Lung (tissue), 12 donors: ENCODE measurements around the gene CRYGN. TPM values are rescaled to one million over a fixed set of nuclear protein-coding genes. Genes with fewer than 3 reads are reported as not detected.

Experiments
- ATAC-seq: fragments of 200-7000 bp; cut with Tn5 transposase; one replicate; pipeline ENCODE4 v1.9.1; 2020; ENCODE audit warnings: moderate number of reproducible peaks; ENCODE audit not compliant: insufficient read depth, low FRiP score
- DNase-seq, 3 donors: peaks; one replicate each; pipeline ENCODE4 v3.0.0-alpha.2; 2013 to 2017
- H3K27ac ChIP-seq, 2 donors: one replicate each; pipeline ENCODE4 v1.5.1; 2013; ENCODE audit warnings: mild to moderate bottlenecking in 2 of 2, moderate library complexity in 2 of 2, control low read depth in 1 of 2, inconsistent platforms in 1 of 2, low read depth in 1 of 2, low read length in 1 of 2
- H3K27me3 ChIP-seq, 3 donors: one replicate each; pipeline ENCODE4 v1.5.1; 2013; ENCODE audit warnings: low read length in 2 of 3; ENCODE audit not compliant: control insufficient read depth in 3 of 3, insufficient read depth in 3 of 3
- H3K36me3 ChIP-seq, 4 donors: one replicate each; pipeline ENCODE4 v1.5.1; 2013; ENCODE audit warnings: low read length in 4 of 4, mild to moderate bottlenecking in 1 of 4, moderate library complexity in 1 of 4; ENCODE audit not compliant: control insufficient read depth in 4 of 4, insufficient read depth in 4 of 4
- H3K4me1 ChIP-seq, 5 donors: one replicate each; pipeline ENCODE4 v1.5.1; 2013; ENCODE audit warnings: low read length in 5 of 5, mild to moderate bottlenecking in 2 of 5, moderate library complexity in 1 of 5; ENCODE audit not compliant: control insufficient read depth in 5 of 5, insufficient read depth in 5 of 5
- H3K4me3 ChIP-seq: one replicate; pipeline ENCODE4 v1.5.1; 2013; ENCODE audit warnings: mild to moderate bottlenecking, control low read depth, moderate library complexity
- H3K9ac ChIP-seq, 2 donors: one replicate each; pipeline ENCODE4 v1.5.1; 2013; ENCODE audit warnings: low read length in 2 of 2, control low read depth in 1 of 2; ENCODE audit not compliant: insufficient read depth in 1 of 2
- H3K9me3 ChIP-seq, 4 donors: one replicate each; pipeline ENCODE4 v1.5.1; 2013; ENCODE audit warnings: low read length in 3 of 4, mild to moderate bottlenecking in 1 of 4, moderate library complexity in 1 of 4; ENCODE audit not compliant: control insufficient read depth in 4 of 4, insufficient read depth in 3 of 4
- CTCF ChIP-seq: IDR thresholded peaks from 2 replicates; pipeline ENCODE4 v1.5.1; 2012; ENCODE audit warnings: mild to moderate bottlenecking; ENCODE audit errors: control extremely low read depth, extremely low read depth
- WGBS, 2 donors: extraction: QIAGEN DNeasy Blood & Tissue Kit; methylation state at CpG; one replicate each; pipeline ENCODE4 v1.1.7; 2013; 5-methylcytosine and 5-hydroxymethylcytosine counted together
- polyA plus RNA-seq, 2 donors: library from polyadenylated mRNA; stranded (reverse); fragments of 200-250 nt; gene quantifications; one replicate each; pipeline ENCODE4 v1.2.1, GENCODE V29; 2013
- total RNA-seq, 2 donors: library from RNA; depleted of rRNA in 1 of 2; stranded (reverse); fragments of >200 nt in 1 of 2; gene quantifications; one replicate each; pipeline ENCODE4 v1.2.1, GENCODE V29; 2014 to 2021
- donor health status: control.
- donor health status: control.
- donor health status: Bipolar disorder and iron deficiency.
- donor health status: healthy.
- donor health status: DM: yes; HTN: yes; CAD: no.

CRYGN gene
- total and polyA plus RNA-seq, 4 donors: 0.07 to 0.34 (median 0.28) TPM; not detected in 1

DNA sequence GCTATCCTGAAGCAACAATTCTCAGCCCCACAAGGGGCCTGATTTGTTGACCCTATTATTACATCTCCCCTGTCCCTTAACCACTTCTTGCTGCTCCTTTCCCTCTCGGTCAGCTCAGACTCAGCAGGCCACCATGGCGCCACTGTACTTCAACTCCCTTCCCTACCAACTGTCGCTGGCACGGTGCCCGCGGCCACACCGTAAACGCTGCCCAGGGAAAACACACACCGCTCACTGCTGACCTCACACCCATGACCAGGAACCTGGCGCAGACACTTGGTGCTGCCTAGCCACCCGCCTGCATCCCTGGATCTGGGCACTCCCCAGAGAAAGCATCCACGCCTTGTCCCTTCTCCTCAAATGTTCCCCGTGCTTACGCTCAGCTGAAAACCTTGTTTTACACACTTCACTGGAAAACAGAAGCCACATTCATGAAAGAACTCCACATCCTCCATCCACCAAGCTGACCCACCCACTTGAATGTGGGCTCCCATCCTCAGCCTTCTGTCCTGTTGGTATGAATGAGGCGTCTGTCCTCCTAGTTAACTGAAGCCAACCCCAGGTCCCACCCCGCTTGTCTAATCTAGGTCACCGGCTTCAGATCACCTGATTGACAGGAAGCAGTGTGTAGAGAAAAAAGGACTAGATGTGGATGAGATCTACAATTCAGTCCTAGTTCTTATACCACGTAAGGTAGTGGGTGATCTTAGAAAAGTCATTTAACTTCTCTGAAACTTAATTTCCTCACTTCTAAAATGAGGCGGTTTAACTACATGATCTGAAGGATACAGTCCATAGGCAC lies 28.5 kb upstream of the CRYGN start:
- Histone ChIP-seq H3K4me1 (peaks cover 0 to 9% (median 0%) of the 10 kb centered on the region in 5 donors), H3K36me3 (peaks cover 15 to 42% (median 31%) of the 10 kb centered on the region in 4 donors), H3K9ac (no peak overlapping the region), H3K27ac (no peak overlapping the region), H3K27me3 (no peaks in the 10 kb centered on the region), H3K4me3 (no peak overlapping the region), H3K9me3 (peaks cover 0 to 1% (median 0%) of the 10 kb centered on the region in 4 donors)
- DNase-seq (no peak), ATAC-seq (no peak)
- TF ChIP-seq CTCF: no peak
- WGBS, 2 donors: 94 to 96% methylated on average over 19 of the region's 19 CpGs

GRCh38 chr7:151465169-151465568 lies 25.2 kb upstream of the CRYGN start:
- Histone ChIP-seq H3K9me3 (peaks cover 0 to 7% (median under 1%) of the 10 kb centered on the region in 4 donors), H3K9ac (no peak overlapping the region), H3K4me1 (peaks cover 0 to 8% (median 4%) of the 10 kb centered on the region in 5 donors), H3K27me3 (no peaks in the 10 kb centered on the region), H3K36me3 (peaks cover 12 to 35% (median 26%) of the 10 kb centered on the region in 4 donors), H3K27ac (peak overlapping the region in 1 of 2 donors; percentile 11), H3K4me3 (no peak overlapping the region)
- DNase-seq: no peak
- TF ChIP-seq CTCF: no peak
- no peak for ATAC-seq
- WGBS, 2 donors: 93 to 97% methylated on average over 8 of the region's 8 CpGs

DNA sequence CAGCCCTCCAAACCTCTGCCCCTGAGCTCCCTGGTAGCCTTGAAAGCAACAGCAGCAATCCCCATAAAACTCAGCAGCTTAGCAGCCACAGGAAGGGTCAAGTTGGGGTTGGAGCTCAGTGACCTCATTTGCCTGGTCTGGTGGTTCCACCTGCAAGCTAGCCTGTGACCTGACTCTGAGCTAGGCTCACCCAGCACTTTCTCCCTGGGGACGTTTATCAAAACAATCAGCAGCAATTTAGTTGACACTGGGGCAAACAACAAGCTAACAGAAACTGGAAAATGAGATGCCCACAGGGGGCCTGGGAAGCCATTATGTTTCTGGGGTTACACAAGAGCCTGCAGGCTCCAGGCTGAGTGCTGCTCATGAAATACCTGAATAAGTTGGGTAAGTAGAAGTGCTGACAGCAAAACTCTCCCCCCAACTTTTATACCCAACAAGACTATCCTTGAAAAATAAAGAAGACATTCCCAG lies 22.4 kb upstream of the CRYGN start:
- H3K36me3 ChIP-seq: peaks cover 4 to 17% (median 15%) of the 10 kb centered on the region in 4 donors
- no peak overlapping the region for H3K4me3 ChIP-seq
- no peak for ATAC-seq
- peaks cover 0 to 7% (median under 1%) of the 10 kb centered on the region in 4 donors for H3K9me3 ChIP-seq
- no peak overlapping the region for H3K9ac ChIP-seq
- 78 to 82% methylated on average over 1 of the region's 1 CpG for WGBS, 2 donors
- no peak for TF ChIP-seq CTCF
- peaks cover 0 to 17% (median 13%) of the 10 kb centered on the region in 5 donors for H3K4me1 ChIP-seq
- H3K27ac ChIP-seq: no peak overlapping the region
- DNase-seq: no peak
- H3K27me3 ChIP-seq: no peaks in the 10 kb centered on the region
